ENCODE measurements around the gene RAPGEF5.

Gene RAPGEF5

GRCh38 chr7:22400150-22400814, 43.3 kb upstream of the RAPGEF5 start:
- no peak for DNase-seq (ENCODE audit: low spot score)
- no peak for TF ChIP-seq CTCF (IDR thresholded peaks at IDR 0.05; ENCODE audit: extremely low read depth, missing control alignments)

DNA sequence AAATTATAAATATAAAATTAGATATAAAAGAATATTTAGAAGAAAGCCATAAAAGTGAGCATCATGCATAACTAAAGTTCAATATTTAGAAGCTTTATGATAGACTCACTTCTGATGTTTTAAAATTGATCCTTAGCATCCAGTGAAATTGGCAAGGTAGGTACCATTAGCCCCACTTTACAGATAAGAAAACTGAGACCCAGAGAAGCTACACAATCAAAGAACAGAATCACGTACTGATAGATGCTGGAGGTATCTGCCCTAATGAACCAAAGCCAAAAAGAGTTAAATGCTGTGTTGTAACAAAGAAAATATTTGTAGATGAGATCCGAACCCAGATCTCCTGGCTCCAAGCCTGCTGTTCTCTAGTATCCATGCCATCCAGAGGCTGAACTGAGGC, 42.6 kb upstream of the RAPGEF5 start:
- no peak for DNase-seq (ENCODE audit: low spot score)
- TF ChIP-seq CTCF (IDR thresholded peaks at IDR 0.05; ENCODE audit: extremely low read depth, missing control alignments) = no peak

- TF ChIP-seq CTCF (IDR thresholded peaks at IDR 0.05; ENCODE audit: extremely low read depth, missing control alignments) = no peak
- no peak for DNase-seq (ENCODE audit: low spot score)
Observed at GRCh38 chr7:22399091-22399490, 42.1 kb upstream of the RAPGEF5 start.

DNA sequence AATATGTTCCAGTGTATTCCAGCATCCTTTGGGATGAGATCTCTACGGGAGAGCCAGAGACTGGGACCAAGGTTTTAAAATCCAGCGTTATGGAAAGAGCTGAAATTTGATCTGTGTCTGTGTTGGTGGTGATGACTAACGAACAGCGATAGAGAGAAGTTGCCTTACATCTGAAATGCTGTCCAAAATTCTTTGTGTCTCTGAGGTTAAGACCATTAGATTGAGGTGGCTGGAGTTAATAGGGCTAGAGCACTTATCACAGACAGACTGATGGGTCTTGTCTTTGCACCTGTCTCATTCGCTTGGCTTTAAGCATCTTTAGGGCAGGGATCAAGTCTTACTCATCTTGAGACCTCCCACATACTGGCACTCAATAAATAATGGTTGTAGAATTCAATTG, 41.0 kb upstream of the RAPGEF5 start:
- DNase-seq (ENCODE audit: low spot score) = no peak
- no peak for TF ChIP-seq CTCF (IDR thresholded peaks at IDR 0.05; ENCODE audit: extremely low read depth, missing control alignments)

- DNase-seq (ENCODE audit: low spot score) = no peak
- TF ChIP-seq CTCF (IDR thresholded peaks at IDR 0.05; ENCODE audit: extremely low read depth, missing control alignments) = no peak
Observed at GRCh38 chr7:22395222-22395621, 38.3 kb upstream of the RAPGEF5 start.

DNA sequence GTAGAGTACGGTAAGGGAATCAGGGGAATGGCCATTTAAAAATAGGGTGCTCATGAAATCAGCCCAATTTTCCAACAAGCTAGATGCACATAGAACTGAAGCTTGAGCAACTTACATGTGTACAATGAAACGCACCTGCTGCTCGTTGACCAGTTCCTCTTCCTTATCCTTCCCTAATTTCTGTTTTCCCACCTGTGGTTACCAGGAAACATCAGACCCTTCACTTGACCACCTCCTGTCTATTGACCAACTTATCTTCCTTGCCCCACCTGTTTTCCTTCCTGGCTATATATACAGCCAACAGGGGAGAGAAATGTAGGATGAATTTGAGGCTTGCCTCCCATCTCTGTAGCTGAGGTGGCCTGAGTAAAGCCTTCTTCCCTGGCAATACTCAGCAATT, 37.8 kb upstream of the RAPGEF5 start:
- no peak for TF ChIP-seq CTCF (IDR thresholded peaks at IDR 0.05; ENCODE audit: extremely low read depth, missing control alignments)
- DNase-seq (ENCODE audit: low spot score) = no peak

DNA sequence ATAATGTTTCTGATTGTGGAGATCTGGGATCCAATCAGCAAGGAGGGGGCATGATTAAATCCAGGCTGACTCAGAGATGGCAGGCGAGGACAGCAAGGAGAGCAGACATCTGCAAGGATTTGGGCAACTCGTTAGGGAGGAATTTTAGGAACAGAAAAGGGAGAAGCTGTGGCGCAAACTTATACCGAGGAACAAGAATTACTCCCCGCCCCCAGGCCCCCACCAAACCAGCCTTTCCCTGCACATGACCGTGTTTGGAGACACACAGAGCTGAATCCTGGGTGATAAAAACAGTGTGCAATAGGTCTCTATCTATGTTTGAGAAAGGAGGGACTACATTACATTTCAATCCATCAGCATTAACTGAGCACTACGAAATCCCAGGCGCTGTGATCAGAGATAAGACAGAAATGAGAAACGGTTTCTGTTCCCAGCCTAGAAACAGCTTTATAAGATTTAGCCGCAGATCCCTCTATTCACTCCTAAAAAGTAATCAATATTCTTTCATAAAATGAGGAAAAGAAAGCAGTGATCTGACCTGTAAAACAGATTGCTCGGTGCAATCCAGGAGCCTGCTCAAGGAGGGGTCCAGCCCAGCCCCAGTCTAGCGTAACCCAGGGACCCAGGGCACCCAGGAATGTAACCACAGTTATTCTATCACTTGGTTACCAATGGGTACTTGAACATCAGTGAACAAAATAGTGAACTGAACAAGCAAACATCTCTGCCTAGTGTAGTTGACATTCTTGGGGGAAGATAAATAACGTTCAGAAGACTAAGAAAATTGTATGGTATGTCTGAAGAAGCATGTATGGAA, 37.2 kb upstream of the RAPGEF5 start:
- no peak for DNase-seq (ENCODE audit: low spot score)
- no peak for TF ChIP-seq CTCF (IDR thresholded peaks at IDR 0.05; ENCODE audit: extremely low read depth, missing control alignments)
